ENCODE data around the gene C12orf43. TPM values are rescaled to one million over a fixed set of nuclear protein-coding genes. Genes with fewer than 3 reads are reported as not detected.

C12orf43 gene
- polyA plus RNA-seq, 1 donor: 10.4 TPM

DNA sequence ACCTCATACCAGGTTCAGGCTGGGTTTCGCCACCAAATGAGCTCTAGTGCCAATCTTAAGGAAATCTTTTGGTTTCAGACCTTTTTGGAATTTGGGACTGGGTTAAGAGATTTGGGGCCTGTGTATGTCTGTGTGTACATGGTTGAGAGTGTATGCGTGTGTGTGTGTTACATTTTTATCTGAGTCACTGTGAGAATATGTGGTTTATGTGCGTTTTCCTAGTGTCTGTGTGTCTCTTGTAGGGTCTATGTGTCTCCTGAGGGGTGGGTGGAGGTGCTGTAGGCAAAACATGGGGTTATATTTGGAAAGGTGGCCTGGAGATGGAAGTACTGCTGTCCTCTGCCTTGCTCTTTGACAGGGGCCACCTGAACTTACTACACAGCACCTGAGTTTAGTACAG lies 17.9 kb downstream of the C12orf43 start:
- peaks cover 6% of the 10 kb centered on the region for H3K4me1 ChIP-seq (ENCODE audit: control insufficient read depth, insufficient read depth, low read length)
- no peak overlapping the region for H3K4me3 ChIP-seq (ENCODE audit: low read length)
- peaks cover 92% of the 10 kb centered on the region for H3K36me3 ChIP-seq (ENCODE audit: control insufficient read depth, insufficient read depth, low read length)
- no CpG with 5 or more reads among the region's 3 CpGs for WGBS (ENCODE audit: insufficient coverage, low lambda C conversion rate)
- no peak overlapping the region for H3K27ac ChIP-seq (ENCODE audit: low read length)
- no peaks in the 10 kb centered on the region for H3K9me3 ChIP-seq (ENCODE audit: control insufficient read depth, low read depth, low read length)
- DNase-seq: no peak
- no peaks in the 10 kb centered on the region for H3K27me3 ChIP-seq (ENCODE audit: control insufficient read depth, insufficient read depth, low read length)

GRCh38 chr12:120997448-120997847 lies 18.8 kb downstream of the C12orf43 start:
- Histone ChIP-seq H3K4me3 (ENCODE audit: low read length) (no peak overlapping the region), H3K9me3 (ENCODE audit: control insufficient read depth, low read depth, low read length) (no peaks in the 10 kb centered on the region), H3K4me1 (ENCODE audit: control insufficient read depth, insufficient read depth, low read length) (peaks cover 5% of the 10 kb centered on the region), H3K36me3 (ENCODE audit: control insufficient read depth, insufficient read depth, low read length) (peaks cover 94% of the 10 kb centered on the region), H3K27ac (ENCODE audit: low read length) (no peak overlapping the region), H3K27me3 (ENCODE audit: control insufficient read depth, insufficient read depth, low read length) (no peaks in the 10 kb centered on the region)
- DNase-seq: no peak
- no CpG with 5 or more reads among the region's 9 CpGs for WGBS (ENCODE audit: insufficient coverage, low lambda C conversion rate)

DNA sequence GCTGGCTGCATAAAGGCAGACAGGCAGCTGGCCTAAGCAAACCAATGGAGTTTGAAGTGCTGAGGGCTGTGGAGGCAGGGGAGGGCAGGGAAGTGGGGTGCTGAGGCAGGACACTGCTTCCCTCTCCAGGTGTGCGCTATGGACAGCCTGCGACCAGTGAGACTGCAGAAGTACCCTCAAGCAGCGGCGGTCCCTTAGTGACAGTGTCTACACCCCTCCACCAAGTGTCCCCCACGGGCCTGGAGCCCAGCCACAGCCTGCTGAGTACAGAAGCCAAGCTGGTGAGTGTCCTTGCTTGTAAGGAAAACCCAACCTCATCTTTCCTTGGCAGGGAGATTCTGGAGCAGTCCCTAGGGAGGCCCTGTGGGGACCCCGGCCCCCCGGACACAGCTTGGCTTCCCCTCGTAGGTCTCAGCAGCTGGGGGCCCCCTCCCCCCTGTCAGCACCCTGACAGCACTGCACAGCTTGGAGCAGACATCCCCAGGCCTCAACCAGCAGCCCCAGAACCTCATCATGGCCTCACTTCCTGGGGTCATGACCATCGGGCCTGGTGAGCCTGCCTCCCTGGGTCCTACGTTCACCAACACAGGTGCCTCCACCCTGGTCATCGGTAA lies 20.0 kb downstream of the C12orf43 start:
- H3K27ac ChIP-seq (ENCODE audit: low read length): no peak overlapping the region
- DNase-seq: no peak
- H3K36me3 ChIP-seq (ENCODE audit: control insufficient read depth, insufficient read depth, low read length): peaks cover 87% of the 10 kb centered on the region
- H3K4me1 ChIP-seq (ENCODE audit: control insufficient read depth, insufficient read depth, low read length): peaks cover 5% of the 10 kb centered on the region
- no CpG with 5 or more reads among the region's 11 CpGs for WGBS (ENCODE audit: insufficient coverage, low lambda C conversion rate)
- H3K9me3 ChIP-seq (ENCODE audit: control insufficient read depth, low read depth, low read length): no peaks in the 10 kb centered on the region
- no peaks in the 10 kb centered on the region for H3K27me3 ChIP-seq (ENCODE audit: control insufficient read depth, insufficient read depth, low read length)
- H3K4me3 ChIP-seq (ENCODE audit: low read length): no peak overlapping the region

DNA sequence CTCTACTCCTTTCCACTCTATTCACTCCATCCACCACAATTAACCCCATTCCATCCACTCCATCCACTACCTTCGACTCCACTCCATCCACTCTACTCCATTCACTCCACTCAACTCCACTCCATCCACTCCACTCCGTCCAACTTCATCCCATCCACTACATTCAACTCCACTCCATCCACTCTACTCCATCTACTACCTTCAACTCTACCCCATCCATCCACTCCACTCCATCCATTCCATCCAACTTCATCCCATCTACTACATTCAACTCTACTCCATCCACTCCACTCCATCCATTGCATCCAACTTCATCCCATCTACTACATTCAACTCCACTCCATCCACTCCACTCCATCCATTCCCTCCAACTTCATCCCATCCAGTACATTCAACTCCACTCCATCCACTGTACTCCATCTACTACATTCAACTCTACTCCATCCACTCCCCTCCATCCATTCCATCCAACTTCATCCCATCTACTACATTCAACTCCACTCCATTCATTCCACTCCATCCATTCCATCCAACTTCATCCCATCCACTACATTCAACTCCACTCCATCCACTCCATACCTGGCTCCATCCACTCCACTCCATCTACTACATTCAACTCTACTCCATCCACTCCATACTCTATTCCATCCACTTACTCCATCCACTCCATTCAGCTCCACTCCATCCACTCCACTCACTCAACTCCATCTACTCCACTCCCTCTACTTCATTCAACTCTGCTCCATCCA lies 21.5 kb downstream of the C12orf43 start:
- no peaks in the 10 kb centered on the region for H3K27me3 ChIP-seq (ENCODE audit: control insufficient read depth, insufficient read depth, low read length)
- WGBS (ENCODE audit: insufficient coverage, low lambda C conversion rate): 91% methylated on average over 2 of the region's 2 CpGs
- DNase-seq: no peak
- no peak overlapping the region for H3K4me3 ChIP-seq (ENCODE audit: low read length)
- no peaks in the 10 kb centered on the region for H3K9me3 ChIP-seq (ENCODE audit: control insufficient read depth, low read depth, low read length)
- H3K27ac ChIP-seq (ENCODE audit: low read length): no peak overlapping the region
- no peaks in the 10 kb centered on the region for H3K4me1 ChIP-seq (ENCODE audit: control insufficient read depth, insufficient read depth, low read length)
- peaks cover 81% of the 10 kb centered on the region for H3K36me3 ChIP-seq (ENCODE audit: control insufficient read depth, insufficient read depth, low read length)

DNA sequence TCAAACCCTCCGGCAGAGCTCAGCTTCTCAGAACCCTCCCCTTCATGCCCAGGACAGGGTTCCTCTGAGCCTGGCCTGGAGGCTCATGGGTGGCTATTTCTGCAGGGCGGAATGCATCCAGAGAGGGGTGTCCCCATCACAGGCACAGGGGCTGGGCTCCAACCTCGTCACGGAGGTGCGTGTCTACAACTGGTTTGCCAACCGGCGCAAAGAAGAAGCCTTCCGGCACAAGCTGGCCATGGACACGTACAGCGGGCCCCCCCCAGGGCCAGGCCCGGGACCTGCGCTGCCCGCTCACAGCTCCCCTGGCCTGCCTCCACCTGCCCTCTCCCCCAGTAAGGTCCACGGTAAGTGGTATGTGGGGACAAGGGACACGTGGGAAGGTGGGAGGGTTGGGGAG lies 22.2 kb downstream of the C12orf43 start:
- no peak for DNase-seq
- WGBS (ENCODE audit: insufficient coverage, low lambda C conversion rate): no CpG with 5 or more reads among the region's 15 CpGs
- Histone ChIP-seq H3K9me3 (ENCODE audit: control insufficient read depth, low read depth, low read length) (no peaks in the 10 kb centered on the region), H3K27ac (ENCODE audit: low read length) (no peak overlapping the region), H3K4me1 (ENCODE audit: control insufficient read depth, insufficient read depth, low read length) (no peaks in the 10 kb centered on the region), H3K36me3 (ENCODE audit: control insufficient read depth, insufficient read depth, low read length) (peaks cover 81% of the 10 kb centered on the region), H3K27me3 (ENCODE audit: control insufficient read depth, insufficient read depth, low read length) (no peaks in the 10 kb centered on the region), H3K4me3 (ENCODE audit: low read length) (no peak overlapping the region)

GRCh38 chr12:120993496-120993895 lies 22.8 kb downstream of the C12orf43 start:
- Histone ChIP-seq H3K27ac (ENCODE audit: low read length) (no peak overlapping the region), H3K4me3 (ENCODE audit: low read length) (no peak overlapping the region), H3K4me1 (ENCODE audit: control insufficient read depth, insufficient read depth, low read length) (no peaks in the 10 kb centered on the region), H3K27me3 (ENCODE audit: control insufficient read depth, insufficient read depth, low read length) (no peaks in the 10 kb centered on the region), H3K36me3 (ENCODE audit: control insufficient read depth, insufficient read depth, low read length) (peaks cover 80% of the 10 kb centered on the region), H3K9me3 (ENCODE audit: control insufficient read depth, low read depth, low read length) (no peaks in the 10 kb centered on the region)
- WGBS (ENCODE audit: insufficient coverage, low lambda C conversion rate): no CpG with 5 or more reads among the region's 11 CpGs
- no peak for DNase-seq

GRCh38 chr12:120992989-120993388 lies 23.3 kb downstream of the C12orf43 start:
- H3K27ac ChIP-seq (ENCODE audit: low read length): no peak overlapping the region
- no peaks in the 10 kb centered on the region for H3K27me3 ChIP-seq (ENCODE audit: control insufficient read depth, insufficient read depth, low read length)
- H3K4me3 ChIP-seq (ENCODE audit: low read length): no peak overlapping the region
- no CpG with 5 or more reads among the region's 1 CpG for WGBS (ENCODE audit: insufficient coverage, low lambda C conversion rate)
- no peak for DNase-seq
- H3K9me3 ChIP-seq (ENCODE audit: control insufficient read depth, low read depth, low read length): no peaks in the 10 kb centered on the region
- peaks cover 79% of the 10 kb centered on the region for H3K36me3 ChIP-seq (ENCODE audit: control insufficient read depth, insufficient read depth, low read length)
- H3K4me1 ChIP-seq (ENCODE audit: control insufficient read depth, insufficient read depth, low read length): no peaks in the 10 kb centered on the region

DNA sequence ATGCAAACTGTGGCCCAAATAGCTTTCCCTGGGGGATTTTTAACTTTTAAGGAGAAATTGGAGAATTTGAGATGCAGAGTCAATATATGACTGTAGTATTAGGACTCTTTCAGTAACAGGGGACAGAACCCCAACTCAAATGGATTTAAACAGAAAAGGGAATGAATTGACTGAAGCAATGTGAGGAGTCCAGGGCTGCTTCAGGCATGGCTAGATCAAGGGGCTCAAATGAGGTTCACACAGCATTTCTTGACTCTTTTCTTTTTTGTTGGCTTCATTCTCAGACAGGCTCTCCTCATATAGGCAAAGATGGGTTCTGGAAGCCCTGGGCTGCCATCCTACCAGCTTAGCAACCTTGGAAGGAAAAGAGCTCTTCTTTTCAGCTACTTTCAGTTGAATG lies 24.3 kb downstream of the C12orf43 start:
- Histone ChIP-seq H3K36me3 (ENCODE audit: control insufficient read depth, insufficient read depth, low read length) (peaks cover 73% of the 10 kb centered on the region), H3K4me1 (ENCODE audit: control insufficient read depth, insufficient read depth, low read length) (no peaks in the 10 kb centered on the region), H3K27ac (ENCODE audit: low read length) (no peak overlapping the region)

DNA sequence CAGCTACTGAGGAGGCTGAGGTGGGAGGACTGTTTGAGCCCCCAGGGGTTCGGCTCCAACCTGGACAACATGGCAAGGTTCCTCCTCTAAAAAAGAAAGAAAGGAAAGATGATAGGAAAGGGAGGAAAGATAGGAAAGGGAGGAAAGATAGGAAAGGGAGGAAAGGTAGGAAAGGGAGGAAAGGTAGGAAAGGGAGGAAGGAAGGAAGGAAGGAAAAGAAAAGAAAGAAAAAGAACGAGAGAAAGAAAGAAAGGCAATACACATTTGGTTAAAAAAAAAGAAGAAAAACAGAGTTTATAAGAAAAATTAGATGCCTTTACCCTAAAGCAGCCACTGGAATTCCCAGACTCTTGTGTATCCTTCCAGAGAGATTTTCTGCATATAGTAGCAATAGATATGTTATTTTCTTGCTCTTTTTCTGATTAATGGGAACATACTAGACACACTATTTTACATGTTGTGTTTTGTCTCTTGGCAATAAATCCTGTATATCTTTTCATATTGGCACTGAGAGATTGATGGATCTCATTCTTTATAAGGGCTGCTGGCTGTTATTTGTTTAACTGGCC lies 25.7 kb downstream of the C12orf43 start:
- Histone ChIP-seq H3K9me3 (ENCODE audit: control insufficient read depth, low read depth, low read length) (no peaks in the 10 kb centered on the region), H3K36me3 (ENCODE audit: control insufficient read depth, insufficient read depth, low read length) (peaks cover 59% of the 10 kb centered on the region), H3K27ac (ENCODE audit: low read length) (no peak overlapping the region), H3K27me3 (ENCODE audit: control insufficient read depth, insufficient read depth, low read length) (no peaks in the 10 kb centered on the region), H3K4me1 (ENCODE audit: control insufficient read depth, insufficient read depth, low read length) (peaks cover 7% of the 10 kb centered on the region), H3K4me3 (ENCODE audit: low read length) (no peak overlapping the region)
- WGBS (ENCODE audit: insufficient coverage, low lambda C conversion rate): 93% methylated on average over 2 of the region's 2 CpGs
- DNase-seq: no peak

More for the DNA sequence above, 24.3 kb downstream of the C12orf43 start:
- no peak for DNase-seq
- Histone ChIP-seq H3K9me3 (ENCODE audit: control insufficient read depth, low read depth, low read length) (no peaks in the 10 kb centered on the region), H3K27me3 (ENCODE audit: control insufficient read depth, insufficient read depth, low read length) (no peaks in the 10 kb centered on the region), H3K4me3 (ENCODE audit: low read length) (no peak overlapping the region)

DNA sequence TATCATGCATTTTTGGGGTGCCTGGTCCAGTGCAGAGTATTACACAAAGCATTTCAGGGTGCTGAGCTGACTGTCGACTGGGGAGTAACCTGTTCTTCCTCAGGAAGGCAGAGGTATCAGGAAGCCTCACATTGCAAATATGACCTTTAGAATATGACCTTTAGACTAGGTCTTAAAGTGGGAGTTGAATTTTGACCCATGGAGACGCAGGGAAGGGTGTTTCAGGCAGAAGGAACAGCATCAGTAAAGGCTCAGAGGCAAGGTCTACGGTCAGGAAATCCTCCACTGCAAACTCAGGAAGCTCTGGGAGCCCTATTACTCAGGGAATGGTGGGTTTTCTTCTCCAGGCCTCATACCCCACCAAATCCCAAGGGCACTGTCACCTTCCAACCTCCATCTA lies 26.6 kb downstream of the C12orf43 start:
- Histone ChIP-seq H3K9me3 (ENCODE audit: control insufficient read depth, low read depth, low read length) (no peaks in the 10 kb centered on the region), H3K4me1 (ENCODE audit: control insufficient read depth, insufficient read depth, low read length) (peaks cover 15% of the 10 kb centered on the region), H3K36me3 (ENCODE audit: control insufficient read depth, insufficient read depth, low read length) (peaks cover 52% of the 10 kb centered on the region), H3K27me3 (ENCODE audit: control insufficient read depth, insufficient read depth, low read length) (no peaks in the 10 kb centered on the region), H3K27ac (ENCODE audit: low read length) (no peak overlapping the region), H3K4me3 (ENCODE audit: low read length) (no peak overlapping the region)
- no CpG with 5 or more reads among the region's 3 CpGs for WGBS (ENCODE audit: insufficient coverage, low lambda C conversion rate)
- no peak for DNase-seq
